K562 (cell line): ENCODE measurements around the gene PIN1. TPM values are rescaled to one million over a fixed set of nuclear protein-coding genes. Genes with fewer than 3 reads are reported as not detected.

Experiments
- FOXK2 ChIP-seq, 2 experiments: fragments of 450-650 bp; IDR thresholded peaks in 1 of 2; conservative IDR thresholded peaks in 1 of 2; 2 replicates each; pipeline ENCODE4 v1.6.1; 2016; ENCODE audit warnings: low read depth in 2 of 2, mild to moderate bottlenecking in 1 of 2
- SMAD4 ChIP-seq: fragments of 250-450 bp; sonication (Bioruptor Pico); conservative IDR thresholded peaks from 2 replicates; pipeline ENCODE4 v1.8.0; 2021; ENCODE audit warnings: inconsistent platforms, mild to moderate bottlenecking, moderate library complexity
- polyA plus RNA-seq, 8 experiments: library from polyadenylated mRNA; depleted of rRNA in 4 of 8; stranded (reverse) in 5 of 8; unstranded in 3 of 8; fragments of >200 nt; fragmentation: Nextera tagmentation in 2 of 8; fragmentation: Illumina TruSeq in 1 of 8; extraction: Ambion mirVana in 2 of 8; extraction: Trizol in 1 of 8; gene quantifications; 2 replicates each; pipeline versions ENCODE4 v1.2.1 to v1.2.3, GENCODE V29; 2011 to 2014; ENCODE audit warnings: inconsistent platforms in 1 of 8, missing spikeins in 1 of 8
- total RNA-seq, 7 experiments: library from RNA; depleted of rRNA in 6 of 7; stranded (reverse); fragments of >200 nt in 6 of 7; fragmentation: Illumina TruSeq in 2 of 7; extraction: Trizol in 2 of 7; gene quantifications; 2 replicates each; pipeline versions ENCODE4 v1.2.1 to v1.2.3, GENCODE V29; 2011 to 2021; ENCODE audit warnings: low replicate concordance in 1 of 7
- TF ChIP-seq, protein P1 (sequence below): fragments of 450-650 bp; IDR thresholded peaks from 2 replicates; pipeline ENCODE4 v1.6.1; 2016; ENCODE audit warnings: borderline replicate concordance
- TF ChIP-seq, protein P2 (sequence below): fragments of 450-650 bp; formaldehyde crosslinking; IDR thresholded peaks from 2 replicates; pipeline ENCODE4 v1.4.0; 2022; ENCODE audit warnings: missing genetic modification characterization
- TF ChIP-seq, protein P3 (sequence below): sonication (generic); formaldehyde crosslinking; IDR thresholded peaks from 2 replicates; pipeline ENCODE4 v1.8.0; 2022; ENCODE audit warnings: mild to moderate bottlenecking, missing genetic modification reagents

Gene PIN1
- total and polyA plus RNA-seq, 9 of the 15 experiments (the other 6 are each of a cell fraction or from before 2014, with no cell fraction given) = 1.6 to 178 (median 42.5) TPM

DNA sequence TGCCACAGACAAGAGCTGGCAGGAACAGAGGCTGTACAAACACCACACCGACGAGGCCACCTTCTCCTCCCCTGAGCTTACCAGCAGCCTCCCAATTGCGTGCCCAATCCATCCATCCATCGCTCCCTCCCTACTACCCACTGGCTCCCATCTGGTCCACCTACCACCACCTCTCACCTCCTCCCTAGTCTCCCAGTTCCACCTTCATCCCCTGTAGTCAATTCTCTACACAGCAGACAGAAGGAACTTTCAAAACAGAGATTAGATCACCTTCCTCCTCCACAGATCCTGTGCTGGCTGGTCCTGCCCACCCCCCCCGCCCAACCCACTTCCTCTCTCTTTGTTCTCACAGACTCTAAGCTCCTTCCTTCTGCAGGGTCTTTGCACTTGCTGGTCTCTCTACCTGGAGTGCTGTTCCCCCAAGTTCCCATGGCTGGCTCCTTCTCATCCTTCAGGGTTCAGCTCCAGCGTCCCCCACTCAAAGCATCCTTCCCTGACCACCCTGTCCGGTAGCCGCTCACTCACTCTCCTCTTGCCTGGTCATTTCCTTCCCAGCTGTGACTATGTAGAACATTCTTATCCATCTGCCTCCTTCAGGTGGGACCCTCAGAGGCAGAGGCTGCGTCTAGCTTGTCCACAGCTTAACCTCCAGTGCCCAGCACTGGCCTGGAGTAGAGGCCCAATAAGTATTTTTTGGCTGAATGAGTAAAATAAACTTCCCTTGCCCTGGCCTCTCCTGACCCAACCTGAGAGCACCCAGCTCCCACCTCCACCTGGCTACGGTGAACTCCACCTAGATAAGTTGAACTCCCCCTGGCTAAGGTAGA is 23.0 kb downstream of the PIN1 start (continued):
- TF ChIP-seq, protein P1, sequence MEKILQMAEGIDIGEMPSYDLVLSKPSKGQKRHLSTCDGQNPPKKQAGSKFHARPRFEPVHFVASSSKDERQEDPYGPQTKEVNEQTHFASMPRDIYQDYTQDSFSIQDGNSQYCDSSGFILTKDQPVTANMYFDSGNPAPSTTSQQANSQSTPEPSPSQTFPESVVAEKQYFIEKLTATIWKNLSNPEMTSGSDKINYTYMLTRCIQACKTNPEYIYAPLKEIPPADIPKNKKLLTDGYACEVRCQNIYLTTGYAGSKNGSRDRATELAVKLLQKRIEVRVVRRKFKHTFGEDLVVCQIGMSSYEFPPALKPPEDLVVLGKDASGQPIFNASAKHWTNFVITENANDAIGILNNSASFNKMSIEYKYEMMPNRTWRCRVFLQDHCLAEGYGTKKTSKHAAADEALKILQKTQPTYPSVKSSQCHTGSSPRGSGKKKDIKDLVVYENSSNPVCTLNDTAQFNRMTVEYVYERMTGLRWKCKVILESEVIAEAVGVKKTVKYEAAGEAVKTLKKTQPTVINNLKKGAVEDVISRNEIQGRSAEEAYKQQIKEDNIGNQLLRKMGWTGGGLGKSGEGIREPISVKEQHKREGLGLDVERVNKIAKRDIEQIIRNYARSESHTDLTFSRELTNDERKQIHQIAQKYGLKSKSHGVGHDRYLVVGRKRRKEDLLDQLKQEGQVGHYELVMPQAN = no peak
- TF ChIP-seq SMAD4 (CRISPR knock-in tag) (peak; percentile 36; the same call in 1 of the 2 replicates), FOXK2 (conservative IDR thresholded peaks at IDR 0.05 in 1 of 2, IDR thresholded peaks at IDR 0.05 in 1 of 2; ENCODE audit: low read depth in 2 of 2) (no peak)
- TF ChIP-seq, protein P2, sequence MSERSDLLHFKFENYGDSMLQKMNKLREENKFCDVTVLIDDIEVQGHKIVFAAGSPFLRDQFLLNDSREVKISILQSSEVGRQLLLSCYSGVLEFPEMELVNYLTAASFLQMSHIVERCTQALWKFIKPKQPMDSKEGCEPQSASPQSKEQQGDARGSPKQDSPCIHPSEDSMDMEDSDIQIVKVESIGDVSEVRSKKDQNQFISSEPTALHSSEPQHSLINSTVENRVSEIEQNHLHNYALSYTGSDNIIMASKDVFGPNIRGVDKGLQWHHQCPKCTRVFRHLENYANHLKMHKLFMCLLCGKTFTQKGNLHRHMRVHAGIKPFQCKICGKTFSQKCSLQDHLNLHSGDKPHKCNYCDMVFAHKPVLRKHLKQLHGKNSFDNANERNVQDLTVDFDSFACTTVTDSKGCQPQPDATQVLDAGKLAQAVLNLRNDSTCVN (CRISPR knock-in tag) = 0 out of 2 replicates have a peak, but pooled peaks have one; percentile 24
- TF ChIP-seq, protein P3, sequence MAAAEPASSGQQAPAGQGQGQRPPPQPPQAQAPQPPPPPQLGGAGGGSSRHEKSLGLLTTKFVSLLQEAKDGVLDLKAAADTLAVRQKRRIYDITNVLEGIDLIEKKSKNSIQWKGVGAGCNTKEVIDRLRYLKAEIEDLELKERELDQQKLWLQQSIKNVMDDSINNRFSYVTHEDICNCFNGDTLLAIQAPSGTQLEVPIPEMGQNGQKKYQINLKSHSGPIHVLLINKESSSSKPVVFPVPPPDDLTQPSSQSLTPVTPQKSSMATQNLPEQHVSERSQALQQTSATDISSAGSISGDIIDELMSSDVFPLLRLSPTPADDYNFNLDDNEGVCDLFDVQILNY (CRISPR knock-in tag) = 0 out of 2 replicates have a peak, but pooled peaks have one; percentile 30
